Stomach smooth muscle (tissue), 2 donors: Measurements from ENCODE around the gene ANKRD30A.
"Not testable (repeated sequence)": the region's sequence is repeated elsewhere in the genome, so short reads cannot be mapped to it uniquely, and the experiment has no call there.

Experiments
- H3K27ac ChIP-seq: one replicate; pipeline ENCODE4 v1.7.0; 2013; ENCODE audit warnings: mild to moderate bottlenecking, low read length, inconsistent platforms
- H3K27me3 ChIP-seq, 2 donors: one replicate each; pipeline ENCODE4 v1.7.0; 2013; ENCODE audit warnings: low read length in 2 of 2; ENCODE audit not compliant: insufficient read depth in 2 of 2, control insufficient read depth in 1 of 2
- H3K36me3 ChIP-seq, 2 donors: one replicate each; pipeline ENCODE4 v1.7.0; 2013; ENCODE audit warnings: low read length in 2 of 2; ENCODE audit not compliant: control insufficient read depth in 2 of 2, insufficient read depth in 2 of 2
- H3K4me1 ChIP-seq: one replicate; pipeline ENCODE4 v1.7.0; 2013; ENCODE audit warnings: low read length; ENCODE audit not compliant: control insufficient read depth, insufficient read depth
- H3K4me3 ChIP-seq, 2 donors: one replicate each; pipeline ENCODE4 v1.7.0; 2013; ENCODE audit warnings: low read length in 2 of 2
- H3K9ac ChIP-seq, 2 donors: one replicate each; pipeline ENCODE4 v1.7.0; 2013; ENCODE audit warnings: low read length in 2 of 2, mild to moderate bottlenecking in 1 of 2
- H3K9me3 ChIP-seq, 2 donors: one replicate each; pipeline ENCODE4 v1.7.0; 2013; ENCODE audit warnings: low read length in 2 of 2; ENCODE audit not compliant: control insufficient read depth in 2 of 2
- donor health status: healthy.
- donor health status: Pancreatic carcinoma.

Gene ANKRD30A

DNA sequence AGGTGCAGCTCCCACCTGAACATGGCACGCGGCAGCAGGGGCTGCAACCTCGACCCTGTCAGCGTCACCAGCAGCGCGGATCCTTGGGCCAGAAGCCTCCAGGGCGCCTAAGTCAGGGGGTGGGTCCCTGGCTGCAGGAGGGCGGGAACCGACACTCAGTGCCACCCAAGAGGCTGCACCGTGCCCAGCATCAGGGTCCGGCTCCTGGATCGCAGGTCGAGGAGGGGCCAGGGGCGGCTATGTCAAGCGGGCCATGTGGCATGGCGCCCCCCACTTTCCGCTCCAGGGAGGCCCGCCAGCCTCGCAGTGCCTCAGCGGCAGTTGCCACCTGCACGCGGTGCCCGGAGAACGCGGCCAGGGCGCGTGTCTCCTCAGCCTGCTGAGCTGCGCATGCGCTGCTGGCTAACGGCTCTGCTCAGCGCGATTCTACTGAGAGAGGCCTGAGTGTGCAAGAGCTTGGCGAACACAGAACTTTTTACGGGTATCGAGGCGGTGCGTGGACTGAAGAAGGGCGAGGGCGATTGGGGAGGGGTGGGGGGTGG is at the start of gene ANKRD30A:
Gene ANKRD30A, plus strand, starts transcription at position 408 of the 542 bp plus-strand sequence. CDS start 190 bp downstream, outside the sequence.
- Histone ChIP-seq H3K9ac (no peak within 1 kb of the TSS), H3K4me1 (no peaks in the 10 kb centered on the region), H3K36me3 (no peaks in the 10 kb centered on the region), H3K27ac (no peak within 1 kb of the TSS), H3K9me3 (no peaks in the 10 kb centered on the region), H3K27me3 (no peaks in the 10 kb centered on the region), H3K4me3 (no peak within 1 kb of the TSS)

DNA sequence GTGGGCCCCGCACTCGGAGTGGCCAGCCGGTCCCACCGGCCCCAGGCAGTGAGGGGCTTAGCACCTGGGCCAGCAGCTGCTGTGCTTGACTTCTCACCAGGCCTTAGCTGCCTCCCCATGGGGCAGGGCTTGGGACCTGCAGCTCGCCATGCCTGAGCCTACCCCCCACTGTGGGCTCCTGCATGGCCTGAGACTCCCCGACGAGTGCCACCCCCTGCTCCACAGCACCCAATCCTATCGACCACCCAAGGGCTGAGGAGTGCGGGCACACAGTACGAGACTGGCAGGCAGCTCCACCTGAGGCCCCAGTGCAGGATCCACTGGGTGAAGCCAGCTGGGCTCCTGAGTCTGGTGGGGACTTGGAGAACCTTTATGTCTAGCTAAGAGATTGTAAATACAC is 49.3 kb upstream of the ANKRD30A start:
- not testable (repeated sequence) for H3K27ac ChIP-seq

GRCh38 chr10:37095792-37096573 is 29.4 kb upstream of the ANKRD30A start:
- H3K36me3 ChIP-seq = no peaks in the 10 kb centered on the region
- no peaks in the 10 kb centered on the region for H3K9me3 ChIP-seq
- H3K27me3 ChIP-seq = no peaks in the 10 kb centered on the region
- no peak overlapping the region for H3K27ac ChIP-seq
- H3K4me1 ChIP-seq = no peaks in the 10 kb centered on the region
- no peak overlapping the region for H3K9ac ChIP-seq
- H3K4me3 ChIP-seq = no peak overlapping the region

More for the DNA sequence above, 49.3 kb upstream of the ANKRD30A start:
- H3K4me1 ChIP-seq, H3K36me3 ChIP-seq, H3K9ac ChIP-seq, H3K9me3 ChIP-seq, H3K4me3 ChIP-seq, H3K27me3 ChIP-seq: not testable (repeated sequence)

GRCh38 chr10:37101261-37101660 is 24.1 kb upstream of the ANKRD30A start:
- no peak overlapping the region for H3K9ac ChIP-seq
- no peak overlapping the region for H3K4me3 ChIP-seq
- H3K36me3 ChIP-seq = no peaks in the 10 kb centered on the region
- H3K27ac ChIP-seq = no peak overlapping the region
- no peaks in the 10 kb centered on the region for H3K27me3 ChIP-seq
- H3K9me3 ChIP-seq = no peaks in the 10 kb centered on the region
- no peaks in the 10 kb centered on the region for H3K4me1 ChIP-seq

DNA sequence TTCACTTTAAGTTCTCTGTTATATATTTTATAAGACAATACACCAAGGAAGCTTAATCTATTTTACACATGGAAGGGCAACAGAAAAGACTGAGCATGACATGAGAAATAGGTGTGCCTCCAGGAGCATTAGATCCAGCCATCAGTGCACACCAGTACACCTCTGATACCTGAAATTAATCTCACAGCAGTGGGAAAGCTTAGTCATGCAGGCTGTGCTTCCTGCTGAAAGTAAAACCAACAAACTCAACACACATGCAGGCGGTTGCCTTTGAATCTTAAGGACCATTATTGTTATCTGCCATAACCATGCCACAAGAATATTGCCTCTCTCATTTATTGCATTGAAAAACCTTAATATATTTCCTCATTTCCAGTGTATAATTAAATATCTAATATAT is 16.4 kb upstream of the ANKRD30A start:
- Histone ChIP-seq H3K9ac (no peak overlapping the region), H3K27ac (no peak overlapping the region), H3K36me3 (no peaks in the 10 kb centered on the region), H3K4me3 (no peak overlapping the region), H3K27me3 (no peaks in the 10 kb centered on the region), H3K4me1 (no peaks in the 10 kb centered on the region), H3K9me3 (peaks cover 0 to 2% of the 10 kb centered on the region in 2 donors)

GRCh38 chr10:37124532-37124931 is 866 bp upstream of the ANKRD30A start:
- Histone ChIP-seq H3K36me3 (no peaks in the 10 kb centered on the region), H3K4me1 (no peaks in the 10 kb centered on the region), H3K4me3 (no peak overlapping the region), H3K27ac (no peak overlapping the region), H3K27me3 (no peaks in the 10 kb centered on the region), H3K9me3 (no peaks in the 10 kb centered on the region), H3K9ac (no peak overlapping the region)

- Histone ChIP-seq H3K27ac (no peak overlapping the region), H3K36me3 (no peaks in the 10 kb centered on the region), H3K27me3 (no peaks in the 10 kb centered on the region), H3K9ac (no peak overlapping the region), H3K9me3 (no peaks in the 10 kb centered on the region), H3K4me3 (no peak overlapping the region), H3K4me1 (no peaks in the 10 kb centered on the region)
Observed at GRCh38 chr10:37125921-37126320, 523 bp downstream of the ANKRD30A start.

GRCh38 chr10:37146443-37146842 is 21.0 kb downstream of the ANKRD30A start:
- H3K27ac ChIP-seq = no peak overlapping the region
- H3K36me3 ChIP-seq = no peaks in the 10 kb centered on the region
- no peak overlapping the region for H3K4me3 ChIP-seq
- H3K9me3 ChIP-seq = no peaks in the 10 kb centered on the region
- no peak overlapping the region for H3K9ac ChIP-seq
- H3K4me1 ChIP-seq = no peaks in the 10 kb centered on the region
- no peaks in the 10 kb centered on the region for H3K27me3 ChIP-seq

DNA sequence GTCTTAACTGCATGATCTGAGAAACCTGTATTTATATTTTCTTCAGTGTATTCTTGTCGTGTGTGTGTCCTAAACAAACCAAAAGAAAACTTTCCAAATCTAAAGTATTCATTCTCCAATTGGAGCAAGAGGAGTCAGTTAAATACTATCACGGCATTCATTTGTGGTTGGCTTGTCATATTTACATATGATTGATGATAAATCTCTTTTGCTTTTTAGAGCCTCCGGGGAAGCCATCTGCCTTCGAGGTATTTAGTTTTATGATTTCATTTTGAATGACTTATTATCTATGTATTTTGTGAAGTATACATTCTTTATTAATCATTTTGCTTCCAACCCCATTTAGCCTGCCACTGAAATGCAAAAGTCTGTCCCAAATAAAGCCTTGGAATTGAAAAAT is 37.0 kb downstream of the ANKRD30A start:
- not testable (repeated sequence) for H3K9me3 ChIP-seq, H3K4me3 ChIP-seq, H3K27me3 ChIP-seq, H3K4me1 ChIP-seq, H3K36me3 ChIP-seq, H3K27ac ChIP-seq, H3K9ac ChIP-seq

DNA sequence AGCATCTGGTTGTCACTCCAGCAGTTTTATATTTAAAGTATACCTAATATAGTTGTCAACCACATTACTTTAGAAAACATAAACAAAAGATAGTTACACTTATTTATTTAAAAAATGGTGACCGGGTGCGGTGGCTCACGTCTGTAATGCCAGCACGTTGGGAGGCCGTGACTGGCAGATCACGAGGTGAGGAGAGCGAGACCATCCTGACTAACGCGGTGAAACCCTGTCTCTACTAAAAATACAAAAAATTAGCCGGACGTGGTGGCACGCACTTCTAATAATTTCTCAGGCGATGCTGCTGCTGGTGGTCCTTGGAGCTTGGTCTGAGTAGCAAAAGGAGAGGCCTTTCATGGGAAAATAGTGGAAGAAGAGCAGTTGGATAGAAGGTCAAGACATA is 46.5 kb downstream of the ANKRD30A start:
- not testable (repeated sequence) for H3K9ac ChIP-seq, H3K27me3 ChIP-seq, H3K4me3 ChIP-seq, H3K4me1 ChIP-seq, H3K9me3 ChIP-seq, H3K36me3 ChIP-seq, H3K27ac ChIP-seq

DNA sequence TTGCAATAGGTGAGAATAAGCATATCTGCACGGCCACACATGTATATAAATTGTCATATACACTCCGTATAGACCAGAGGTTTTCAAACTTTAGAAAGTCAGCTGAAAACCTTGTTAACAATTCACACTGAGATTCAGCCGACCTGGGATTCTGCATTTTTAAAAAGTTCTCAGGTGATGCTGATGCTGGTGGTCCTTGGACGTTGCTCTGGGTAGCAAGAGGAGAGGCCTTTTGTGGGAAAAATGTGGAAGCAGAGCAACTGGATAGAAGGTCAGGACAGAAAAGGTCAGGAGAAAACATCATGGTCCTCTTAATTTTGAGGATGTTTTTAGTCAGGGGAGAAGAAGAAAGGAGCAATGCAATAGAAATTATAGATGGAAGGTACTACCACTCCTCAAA is 52.9 kb downstream of the ANKRD30A start:
- H3K9me3 ChIP-seq, H3K9ac ChIP-seq, H3K4me3 ChIP-seq, H3K4me1 ChIP-seq, H3K27ac ChIP-seq, H3K36me3 ChIP-seq, H3K27me3 ChIP-seq: not testable (repeated sequence)
